ENCODE data around the gene NEK10. TPM values are rescaled to one million over a fixed set of nuclear protein-coding genes. Genes with fewer than 3 reads are reported as not detected.
"Not testable (repeated sequence)": the region's sequence is repeated elsewhere in the genome, so short reads cannot be mapped to it uniquely, and the experiment has no call there.

NEK10 gene
- total RNA-seq, 1 experiment from 2014 or later, result 1.2 TPM

DNA sequence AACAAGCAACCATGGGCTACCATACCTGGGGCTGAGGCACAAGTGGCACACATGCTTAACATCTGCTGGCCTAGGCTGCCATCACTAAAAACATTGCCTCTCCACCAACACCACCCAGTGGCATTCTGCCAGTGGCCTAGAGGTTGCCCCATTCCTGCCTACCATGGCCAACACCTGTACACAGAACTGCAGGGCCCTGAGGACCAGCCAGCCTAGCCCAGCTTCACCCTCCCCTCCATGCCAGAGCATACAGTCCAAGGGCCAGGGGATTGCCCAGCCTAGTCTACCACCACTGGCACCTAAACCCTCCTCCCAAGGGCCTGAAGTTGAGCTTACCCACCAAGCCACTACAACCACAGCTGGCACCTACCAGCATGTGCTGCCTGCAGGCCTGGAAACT, 35.3 kb downstream of the NEK10 start:
- DNase-seq (ENCODE audit: low read depth, low spot score) (no peak), ATAC-seq (no peak)
- H3K27ac ChIP-seq (ENCODE audit: low read depth, low read length), result no peak overlapping the region
- no peak overlapping the region for H3K4me3 ChIP-seq (replicated peaks in 1 of 2; ENCODE audit: low read depth in 1 of 2, low read length in 2 of 2)
- H3K79me2 ChIP-seq (ENCODE audit: insufficient read depth, low read length), result no peaks in the 10 kb centered on the region
- TF ChIP-seq ZFX (IDR thresholded peaks at IDR 0.05), result no peak
- TF ChIP-seq YY1 (IDR thresholded peaks at IDR 0.05; ENCODE audit: extremely low read depth, insufficient replicate concordance, low read depth, low read length), result no peak
- TF ChIP-seq, protein P1, sequence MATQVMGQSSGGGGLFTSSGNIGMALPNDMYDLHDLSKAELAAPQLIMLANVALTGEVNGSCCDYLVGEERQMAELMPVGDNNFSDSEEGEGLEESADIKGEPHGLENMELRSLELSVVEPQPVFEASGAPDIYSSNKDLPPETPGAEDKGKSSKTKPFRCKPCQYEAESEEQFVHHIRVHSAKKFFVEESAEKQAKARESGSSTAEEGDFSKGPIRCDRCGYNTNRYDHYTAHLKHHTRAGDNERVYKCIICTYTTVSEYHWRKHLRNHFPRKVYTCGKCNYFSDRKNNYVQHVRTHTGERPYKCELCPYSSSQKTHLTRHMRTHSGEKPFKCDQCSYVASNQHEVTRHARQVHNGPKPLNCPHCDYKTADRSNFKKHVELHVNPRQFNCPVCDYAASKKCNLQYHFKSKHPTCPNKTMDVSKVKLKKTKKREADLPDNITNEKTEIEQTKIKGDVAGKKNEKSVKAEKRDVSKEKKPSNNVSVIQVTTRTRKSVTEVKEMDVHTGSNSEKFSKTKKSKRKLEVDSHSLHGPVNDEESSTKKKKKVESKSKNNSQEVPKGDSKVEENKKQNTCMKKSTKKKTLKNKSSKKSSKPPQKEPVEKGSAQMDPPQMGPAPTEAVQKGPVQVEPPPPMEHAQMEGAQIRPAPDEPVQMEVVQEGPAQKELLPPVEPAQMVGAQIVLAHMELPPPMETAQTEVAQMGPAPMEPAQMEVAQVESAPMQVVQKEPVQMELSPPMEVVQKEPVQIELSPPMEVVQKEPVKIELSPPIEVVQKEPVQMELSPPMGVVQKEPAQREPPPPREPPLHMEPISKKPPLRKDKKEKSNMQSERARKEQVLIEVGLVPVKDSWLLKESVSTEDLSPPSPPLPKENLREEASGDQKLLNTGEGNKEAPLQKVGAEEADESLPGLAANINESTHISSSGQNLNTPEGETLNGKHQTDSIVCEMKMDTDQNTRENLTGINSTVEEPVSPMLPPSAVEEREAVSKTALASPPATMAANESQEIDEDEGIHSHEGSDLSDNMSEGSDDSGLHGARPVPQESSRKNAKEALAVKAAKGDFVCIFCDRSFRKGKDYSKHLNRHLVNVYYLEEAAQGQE (IDR thresholded peaks at IDR 0.05; ENCODE audit: low read depth), result no peak
- TF ChIP-seq, protein P2, sequence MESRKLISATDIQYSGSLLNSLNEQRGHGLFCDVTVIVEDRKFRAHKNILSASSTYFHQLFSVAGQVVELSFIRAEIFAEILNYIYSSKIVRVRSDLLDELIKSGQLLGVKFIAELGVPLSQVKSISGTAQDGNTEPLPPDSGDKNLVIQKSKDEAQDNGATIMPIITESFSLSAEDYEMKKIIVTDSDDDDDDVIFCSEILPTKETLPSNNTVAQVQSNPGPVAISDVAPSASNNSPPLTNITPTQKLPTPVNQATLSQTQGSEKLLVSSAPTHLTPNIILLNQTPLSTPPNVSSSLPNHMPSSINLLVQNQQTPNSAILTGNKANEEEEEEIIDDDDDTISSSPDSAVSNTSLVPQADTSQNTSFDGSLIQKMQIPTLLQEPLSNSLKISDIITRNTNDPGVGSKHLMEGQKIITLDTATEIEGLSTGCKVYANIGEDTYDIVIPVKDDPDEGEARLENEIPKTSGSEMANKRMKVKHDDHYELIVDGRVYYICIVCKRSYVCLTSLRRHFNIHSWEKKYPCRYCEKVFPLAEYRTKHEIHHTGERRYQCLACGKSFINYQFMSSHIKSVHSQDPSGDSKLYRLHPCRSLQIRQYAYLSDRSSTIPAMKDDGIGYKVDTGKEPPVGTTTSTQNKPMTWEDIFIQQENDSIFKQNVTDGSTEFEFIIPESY (IDR thresholded peaks at IDR 0.05; ENCODE audit: extremely low read depth, insufficient replicate concordance, low read length), result no peak
- no peak for TF ChIP-seq EZH2phosphoT487 (IDR thresholded peaks at IDR 0.05; ENCODE audit: borderline replicate concordance)
- no peak for TF ChIP-seq CEBPB (IDR thresholded peaks at IDR 0.05; ENCODE audit: low read depth)
- TF ChIP-seq, protein P3, sequence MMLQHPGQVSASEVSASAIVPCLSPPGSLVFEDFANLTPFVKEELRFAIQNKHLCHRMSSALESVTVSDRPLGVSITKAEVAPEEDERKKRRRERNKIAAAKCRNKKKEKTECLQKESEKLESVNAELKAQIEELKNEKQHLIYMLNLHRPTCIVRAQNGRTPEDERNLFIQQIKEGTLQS (IDR thresholded peaks at IDR 0.05), result no peak
- TF ChIP-seq SRF (IDR thresholded peaks at IDR 0.05; ENCODE audit: low read depth), result no peak
- H3K4me1 ChIP-seq (ENCODE audit: control insufficient read depth in 1 of 2, insufficient read depth in 2 of 2, low read length in 2 of 2), result no peaks in the 10 kb centered on the region
- H2AFZ ChIP-seq (ENCODE audit: low read depth, low read length, poor library complexity, severe bottlenecking), result no peak overlapping the region
- H3K36me3 ChIP-seq (ENCODE audit: control insufficient read depth in 1 of 2, insufficient read depth in 2 of 2, low read length in 2 of 2), result no peaks in the 10 kb centered on the region
- ChIA-PET RAD21 (ENCODE audit: low non-redundant PET in 1 of 2, low total read pairs in 2 of 2, uncharacterized antibody in 2 of 2, unreplicated experiment in 2 of 2) (no interaction called here), POLR2A (no interaction called here), CTCF (no interaction called here)
- no peaks in the 10 kb centered on the region for H3K27me3 ChIP-seq (ENCODE audit: insufficient read depth, low read length)
- no peaks in the 10 kb centered on the region for H4K20me1 ChIP-seq (ENCODE audit: insufficient read depth)
- H3K9ac ChIP-seq (ENCODE audit: low read length), result no peak overlapping the region
- no peaks in the 10 kb centered on the region for H3K9me3 ChIP-seq (ENCODE audit: control insufficient read depth in 1 of 2, insufficient read depth in 1 of 2, low read depth in 1 of 2, low read length in 2 of 2)
- BruUV-seq (replicated peaks), result no TSS peak
- H3K4me2 ChIP-seq (ENCODE audit: low read length), result no peak overlapping the region
- no peaks in the 10 kb centered on the region for H3K9me2 ChIP-seq (ENCODE audit: insufficient read depth)
- intact Hi-C loops (cut with micrococcal nuclease), result no loop called here

DNA sequence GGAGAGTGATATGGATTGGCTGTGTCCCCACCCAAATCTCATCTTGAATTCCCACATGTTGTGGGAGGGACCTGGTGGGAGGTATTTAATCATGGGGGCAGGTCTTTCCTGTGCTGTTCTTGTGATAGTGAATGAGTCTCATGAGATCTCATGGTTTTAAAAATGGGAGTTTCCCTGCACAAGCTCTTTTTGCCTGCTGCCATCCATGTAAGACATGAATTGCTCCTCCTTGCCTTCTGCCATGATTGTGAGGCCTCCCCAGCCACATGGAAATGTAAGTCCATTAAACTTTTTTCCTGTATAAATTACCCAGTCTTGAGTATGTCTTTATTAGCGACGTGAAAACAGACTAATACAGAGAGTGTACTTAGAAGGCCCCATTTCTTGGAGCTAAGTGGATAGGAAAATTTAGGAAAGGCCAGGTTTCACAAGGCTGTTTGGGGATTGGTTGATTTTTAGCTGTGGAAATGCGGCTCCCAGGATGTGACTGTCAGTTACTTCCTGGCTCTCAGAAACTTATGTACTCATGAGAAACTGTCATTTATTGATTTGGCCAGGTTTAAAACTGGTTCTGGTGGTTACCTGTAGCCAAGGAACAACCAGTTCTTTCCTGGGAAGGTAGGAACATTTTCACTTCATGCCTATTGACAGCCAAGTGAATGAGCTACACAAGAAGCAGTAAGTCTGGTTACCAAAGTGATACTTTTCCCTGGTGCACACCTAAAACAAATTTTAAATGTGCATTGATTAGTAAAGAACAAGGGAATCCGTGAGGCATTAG, 40.0 kb downstream of the NEK10 start:
- H3K4me2 ChIP-seq (ENCODE audit: low read length); H3K9ac ChIP-seq (ENCODE audit: low read length); H3K27me3 ChIP-seq (ENCODE audit: insufficient read depth, low read length); H3K4me1 ChIP-seq (ENCODE audit: control insufficient read depth in 1 of 2, insufficient read depth in 2 of 2, low read length in 2 of 2); H3K4me3 ChIP-seq (replicated peaks in 1 of 2; ENCODE audit: low read depth in 1 of 2, low read length in 2 of 2); H3K27ac ChIP-seq (ENCODE audit: low read depth, low read length); intact Hi-C loops (cut with micrococcal nuclease); H3K79me2 ChIP-seq (ENCODE audit: insufficient read depth, low read length); DNase-seq (ENCODE audit: low read depth, low spot score); ATAC-seq; BruUV-seq (replicated peaks); POLR2A ChIA-PET; H3K9me2 ChIP-seq (ENCODE audit: insufficient read depth); H3K9me3 ChIP-seq (ENCODE audit: control insufficient read depth in 1 of 2, insufficient read depth in 1 of 2, low read depth in 1 of 2, low read length in 2 of 2); H2AFZ ChIP-seq (ENCODE audit: low read depth, low read length, poor library complexity, severe bottlenecking); H4K20me1 ChIP-seq (ENCODE audit: insufficient read depth); H3K36me3 ChIP-seq (ENCODE audit: control insufficient read depth in 1 of 2, insufficient read depth in 2 of 2, low read length in 2 of 2); RAD21 ChIA-PET (ENCODE audit: low non-redundant PET in 1 of 2, low total read pairs in 2 of 2, uncharacterized antibody in 2 of 2, unreplicated experiment in 2 of 2); CTCF ChIA-PET: not testable (repeated sequence)
